ENCODE results near the gene NLGN4Y.

DNA sequence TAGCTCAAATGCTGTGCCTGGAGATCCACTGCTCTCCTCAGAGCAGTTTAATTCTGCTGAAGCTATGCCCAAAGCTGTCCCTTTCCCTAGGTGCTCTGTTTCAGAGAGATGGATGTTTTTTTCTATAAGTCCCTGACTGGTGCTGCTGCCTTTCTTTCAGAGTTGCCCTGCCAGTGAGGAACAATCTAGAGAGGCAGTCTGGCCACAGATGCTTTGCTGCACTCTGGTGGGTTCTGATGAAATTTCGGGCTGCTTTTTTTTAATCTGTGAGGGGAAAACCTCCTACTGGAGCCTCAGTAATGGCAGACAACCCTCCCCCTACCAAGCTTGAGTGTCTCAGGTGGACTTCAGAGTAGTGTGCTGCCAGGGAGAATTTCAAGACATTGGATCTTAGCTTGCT is 93.3 kb downstream of the NLGN4Y start:
- no peak for TF ChIP-seq POLR2A (IDR thresholded peaks at IDR 0.05)
- TF ChIP-seq, protein P1, sequence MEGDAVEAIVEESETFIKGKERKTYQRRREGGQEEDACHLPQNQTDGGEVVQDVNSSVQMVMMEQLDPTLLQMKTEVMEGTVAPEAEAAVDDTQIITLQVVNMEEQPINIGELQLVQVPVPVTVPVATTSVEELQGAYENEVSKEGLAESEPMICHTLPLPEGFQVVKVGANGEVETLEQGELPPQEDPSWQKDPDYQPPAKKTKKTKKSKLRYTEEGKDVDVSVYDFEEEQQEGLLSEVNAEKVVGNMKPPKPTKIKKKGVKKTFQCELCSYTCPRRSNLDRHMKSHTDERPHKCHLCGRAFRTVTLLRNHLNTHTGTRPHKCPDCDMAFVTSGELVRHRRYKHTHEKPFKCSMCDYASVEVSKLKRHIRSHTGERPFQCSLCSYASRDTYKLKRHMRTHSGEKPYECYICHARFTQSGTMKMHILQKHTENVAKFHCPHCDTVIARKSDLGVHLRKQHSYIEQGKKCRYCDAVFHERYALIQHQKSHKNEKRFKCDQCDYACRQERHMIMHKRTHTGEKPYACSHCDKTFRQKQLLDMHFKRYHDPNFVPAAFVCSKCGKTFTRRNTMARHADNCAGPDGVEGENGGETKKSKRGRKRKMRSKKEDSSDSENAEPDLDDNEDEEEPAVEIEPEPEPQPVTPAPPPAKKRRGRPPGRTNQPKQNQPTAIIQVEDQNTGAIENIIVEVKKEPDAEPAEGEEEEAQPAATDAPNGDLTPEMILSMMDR (IDR thresholded peaks at IDR 0.05), result no peak
